Measurements from ENCODE around the gene NGEF.
"Not testable (repeated sequence)": the region's sequence is repeated elsewhere in the genome, so short reads cannot be mapped to it uniquely, and the experiment has no call there.

Gene NGEF

DNA sequence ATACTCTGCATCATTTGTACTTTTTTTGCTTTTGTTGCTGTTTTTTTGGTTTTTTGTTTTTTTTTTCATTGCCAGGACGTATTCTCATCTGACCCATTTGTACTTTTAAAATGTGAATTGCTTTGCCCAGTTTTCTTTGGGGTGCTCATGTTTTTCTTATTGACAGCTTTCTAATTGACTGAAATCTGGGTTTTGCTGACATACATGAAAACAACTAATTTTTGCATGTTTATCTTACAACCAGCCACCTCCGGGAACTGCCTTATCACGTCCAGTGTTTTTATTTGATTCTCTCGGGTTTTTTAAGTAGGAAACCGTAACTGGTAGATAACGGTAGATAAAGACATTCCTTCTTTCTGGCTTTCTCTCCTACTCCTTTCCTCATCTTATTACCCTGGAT, 104.4 kb downstream of the NGEF start:
- Histone ChIP-seq H3K36me3 (ENCODE audit: insufficient read depth, insufficient read length, low read length) (no peaks in the 10 kb centered on the region), H3K9me3 (ENCODE audit: insufficient read depth, low read length) (peaks cover 24% of the 10 kb centered on the region; the same call in 1 of the 2 replicates)
- DNase-seq (ENCODE audit: low read depth, low spot score), result no peak

GRCh38 chr2:232907718-232908085, 105.4 kb downstream of the NGEF start:
- Histone ChIP-seq H3K27me3 (ENCODE audit: insufficient read depth, insufficient read length) (peaks cover 13% of the 10 kb centered on the region), H3K9me3 (ENCODE audit: insufficient read depth, low read length) (peaks cover 24% of the 10 kb centered on the region; the same call in 1 of the 2 replicates)
- not testable (repeated sequence) for H3K4me3 ChIP-seq (ENCODE audit: insufficient read length, low read depth); H3K36me3 ChIP-seq (ENCODE audit: insufficient read depth, insufficient read length, low read length); H3K9ac ChIP-seq (ENCODE audit: insufficient read length, low read depth); H3K4me1 ChIP-seq (ENCODE audit: insufficient read depth, insufficient read length); DNase-seq (ENCODE audit: low read depth, low spot score)

More for the DNA sequence above, 104.4 kb downstream of the NGEF start:
- no peak overlapping the region for H3K4me3 ChIP-seq (ENCODE audit: insufficient read length, low read depth)
- H3K27me3 ChIP-seq (ENCODE audit: insufficient read depth, insufficient read length), result peaks cover 4% of the 10 kb centered on the region
- peaks cover 3% of the 10 kb centered on the region for H3K4me1 ChIP-seq (ENCODE audit: insufficient read depth, insufficient read length)
- no peak overlapping the region for H3K9ac ChIP-seq (ENCODE audit: insufficient read length, low read depth)
- no peak for TF ChIP-seq YY1 (IDR thresholded peaks at IDR 0.05; ENCODE audit: insufficient read depth, insufficient read length)
- TF ChIP-seq ZNF274 (IDR thresholded peaks at IDR 0.05; ENCODE audit: low read depth, low read length), result no peak
- TF ChIP-seq SUZ12 (IDR thresholded peaks at IDR 0.05; ENCODE audit: extremely low read depth, insufficient read depth, insufficient read length), result no peak

DNA sequence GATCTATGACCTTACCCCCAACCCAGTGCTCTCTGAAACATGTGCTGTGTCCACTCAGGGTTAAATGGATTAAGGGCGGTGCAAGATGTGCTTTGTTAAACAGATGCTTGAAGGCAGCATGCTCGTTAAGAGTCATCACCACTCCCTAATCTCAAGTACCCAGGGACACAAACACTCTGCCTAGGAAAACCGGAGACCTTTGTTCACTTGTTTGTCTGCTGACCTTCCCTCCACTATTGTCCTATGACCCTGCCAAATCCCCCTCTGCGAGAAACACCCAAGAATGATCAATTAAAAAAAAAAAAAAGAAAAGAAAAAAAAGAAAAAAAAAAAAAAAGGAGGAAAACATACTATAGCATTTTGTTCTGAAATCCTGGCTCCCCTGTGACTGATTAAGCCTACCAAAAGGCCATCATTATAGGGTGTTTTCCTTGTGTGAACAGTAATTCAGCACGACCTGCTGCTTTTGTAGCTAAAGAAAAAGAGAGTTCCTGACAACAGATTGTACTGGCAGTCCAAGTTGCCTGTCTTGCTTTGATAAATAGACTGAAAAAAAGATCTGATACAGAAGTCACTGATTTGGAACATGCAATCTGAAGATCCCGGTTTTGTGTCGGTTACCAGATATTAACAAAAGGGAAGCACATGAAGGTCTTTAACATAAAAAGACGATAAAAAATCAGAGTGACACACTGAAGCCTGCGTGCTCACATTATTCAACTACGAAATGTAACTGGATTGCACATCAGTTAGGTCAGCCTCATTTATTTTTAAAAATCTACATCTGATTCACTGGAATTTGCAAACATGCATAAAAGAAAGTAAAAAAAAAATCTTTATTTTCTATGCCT, 106.0 kb downstream of the NGEF start:
- not testable (repeated sequence) for H3K4me1 ChIP-seq (ENCODE audit: insufficient read depth, insufficient read length); H3K36me3 ChIP-seq (ENCODE audit: insufficient read depth, insufficient read length, low read length); DNase-seq (ENCODE audit: low read depth, low spot score); H3K4me3 ChIP-seq (ENCODE audit: insufficient read length, low read depth); H3K9ac ChIP-seq (ENCODE audit: insufficient read length, low read depth)
- peaks cover 23% of the 10 kb centered on the region; the same call in 1 of the 2 replicates for H3K9me3 ChIP-seq (ENCODE audit: insufficient read depth, low read length)
- H3K27me3 ChIP-seq (ENCODE audit: insufficient read depth, insufficient read length), result peaks cover 19% of the 10 kb centered on the region

GRCh38 chr2:232903989-232904388, 109.1 kb downstream of the NGEF start:
- H3K27me3 ChIP-seq (ENCODE audit: insufficient read depth, insufficient read length), result peaks cover 50% of the 10 kb centered on the region
- TF ChIP-seq ZNF274 (IDR thresholded peaks at IDR 0.05; ENCODE audit: low read depth, low read length), result no peak
- no peak for TF ChIP-seq SUZ12 (IDR thresholded peaks at IDR 0.05; ENCODE audit: extremely low read depth, insufficient read depth, insufficient read length)
- TF ChIP-seq YY1 (IDR thresholded peaks at IDR 0.05; ENCODE audit: insufficient read depth, insufficient read length), result no peak
- peaks cover 14% of the 10 kb centered on the region for H3K4me1 ChIP-seq (ENCODE audit: insufficient read depth, insufficient read length)
- no peak for DNase-seq (ENCODE audit: low read depth, low spot score)
- no peak overlapping the region for H3K4me3 ChIP-seq (ENCODE audit: insufficient read length, low read depth)
- H3K9ac ChIP-seq (ENCODE audit: insufficient read length, low read depth), result no peak overlapping the region
- H3K9me3 ChIP-seq (ENCODE audit: insufficient read depth, low read length), result no peaks in the 10 kb centered on the region
- H3K36me3 ChIP-seq (ENCODE audit: insufficient read depth, insufficient read length, low read length), result no peaks in the 10 kb centered on the region

DNA sequence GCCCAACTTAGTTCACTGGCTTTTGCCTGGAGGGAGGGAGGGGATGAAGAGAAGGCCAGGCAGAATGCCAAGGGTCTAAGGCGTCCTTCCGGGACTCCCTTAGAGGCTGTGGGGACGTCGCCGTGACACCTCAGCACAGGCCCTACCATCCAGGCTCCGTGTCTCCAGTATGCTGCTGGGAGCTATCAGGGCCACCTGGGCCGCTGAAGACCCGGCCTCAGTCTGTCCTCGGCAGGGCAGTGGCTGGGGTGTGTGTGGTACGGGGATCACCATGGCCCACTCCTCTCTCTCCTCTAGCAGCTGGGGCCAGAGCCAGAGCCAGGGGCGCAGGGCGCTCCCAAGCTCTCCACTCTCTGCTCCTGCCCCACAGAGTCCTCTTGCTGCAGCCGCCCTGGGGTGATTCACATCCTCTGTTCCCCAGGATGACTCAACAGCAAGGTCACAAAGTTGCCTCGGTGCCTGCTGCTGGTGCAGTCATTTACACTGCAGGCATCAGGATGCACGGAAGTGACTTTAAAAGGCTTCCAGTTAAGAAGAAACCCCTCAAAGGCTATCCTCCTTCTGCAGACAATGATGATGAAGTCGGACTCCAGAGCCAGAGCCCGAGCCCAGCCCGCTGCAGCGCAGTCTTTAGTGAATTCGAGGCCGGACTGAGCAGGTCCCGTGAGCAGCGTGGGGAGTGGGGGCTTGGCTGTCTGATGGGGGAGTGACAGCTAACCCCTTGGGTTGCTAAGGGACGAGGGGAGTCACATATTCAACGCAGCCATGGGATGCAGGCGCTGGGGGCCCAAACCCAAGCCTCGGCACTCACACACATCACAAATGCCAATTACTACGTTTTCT, 111.1 kb downstream of the NGEF start:
- Histone ChIP-seq H3K4me1 (ENCODE audit: insufficient read depth, insufficient read length) (peaks cover 14% of the 10 kb centered on the region), H3K9ac (ENCODE audit: insufficient read length, low read depth) (peak overlapping the region; percentile 58), H3K27me3 (ENCODE audit: insufficient read depth, insufficient read length) (peaks cover 69% of the 10 kb centered on the region), H3K4me3 (ENCODE audit: insufficient read length, low read depth) (peak overlapping the region; percentile 41), H3K9me3 (ENCODE audit: insufficient read depth, low read length) (no peaks in the 10 kb centered on the region), H3K36me3 (ENCODE audit: insufficient read depth, insufficient read length, low read length) (no peaks in the 10 kb centered on the region)
- DNase-seq (ENCODE audit: low read depth, low spot score), result peak; percentile 42
- no peak for TF ChIP-seq YY1 (IDR thresholded peaks at IDR 0.05; ENCODE audit: insufficient read depth, insufficient read length)
- TF ChIP-seq ZNF274 (IDR thresholded peaks at IDR 0.05; ENCODE audit: low read depth, low read length), result no peak
- no peak for TF ChIP-seq SUZ12 (IDR thresholded peaks at IDR 0.05; ENCODE audit: extremely low read depth, insufficient read depth, insufficient read length)

- no peaks in the 10 kb centered on the region for H3K9me3 ChIP-seq (ENCODE audit: insufficient read depth, low read length)
- H3K36me3 ChIP-seq (ENCODE audit: insufficient read depth, insufficient read length, low read length), result no peaks in the 10 kb centered on the region
- peaks cover 69% of the 10 kb centered on the region for H3K27me3 ChIP-seq (ENCODE audit: insufficient read depth, insufficient read length)
- no peak for TF ChIP-seq SUZ12 (IDR thresholded peaks at IDR 0.05; ENCODE audit: extremely low read depth, insufficient read depth, insufficient read length)
- TF ChIP-seq ZNF274 (IDR thresholded peaks at IDR 0.05; ENCODE audit: low read depth, low read length), result no peak
- no peak for TF ChIP-seq YY1 (IDR thresholded peaks at IDR 0.05; ENCODE audit: insufficient read depth, insufficient read length)
- peak overlapping the region; percentile 63 for H3K9ac ChIP-seq (ENCODE audit: insufficient read length, low read depth)
- H3K4me3 ChIP-seq (ENCODE audit: insufficient read length, low read depth), result peak overlapping the region; percentile 41
- peaks cover 14% of the 10 kb centered on the region for H3K4me1 ChIP-seq (ENCODE audit: insufficient read depth, insufficient read length)
- peak; percentile 47 for DNase-seq (ENCODE audit: low read depth, low spot score)
These were observed 112.0 kb downstream of the NGEF start for GRCh38 chr2:232900811-232901735.
